ENCODE data around the gene TMEM181.

TMEM181 gene

GRCh38 chr6:158660333-158660754 lies 100.5 kb downstream of the TMEM181 start:
- Histone ChIP-seq H3K9me2 (replicated peaks; ENCODE audit: insufficient read depth, low read length) (no peaks in the 10 kb centered on the region), H3K4me3 (ENCODE audit: low read length) (no peak overlapping the region), H3F3A (ENCODE audit: insufficient read depth, low read length) (no peaks in the 10 kb centered on the region), H3K4me2 (ENCODE audit: low read depth, low read length) (no peak overlapping the region), H3K27ac (ENCODE audit: low read length) (no peak overlapping the region), H3K9ac (ENCODE audit: low read length) (no peak overlapping the region), H2AFZ (ENCODE audit: low read length) (no peak overlapping the region), H3K9me3 (replicated peaks; ENCODE audit: insufficient read depth, low read length) (no peaks in the 10 kb centered on the region), H3K36me3 (replicated peaks; ENCODE audit: insufficient read depth, low read length) (no peaks in the 10 kb centered on the region), H3K27me3 (replicated peaks; ENCODE audit: insufficient read depth, low read length) (no peaks in the 10 kb centered on the region), H4K20me1 (ENCODE audit: insufficient read depth, low read length) (no peaks in the 10 kb centered on the region), H3K4me1 (ENCODE audit: low read length) (no peaks in the 10 kb centered on the region), H3K79me2 (ENCODE audit: low read length) (no peaks in the 10 kb centered on the region)
- TF ChIP-seq EZH2 (optimal IDR thresholded peaks at IDR 0.05; ENCODE audit: low read depth, low read length): no peak
- peak; percentile 53 for TF ChIP-seq CTCF (IDR thresholded peaks at IDR 0.05; ENCODE audit: low read length)
- DNase-seq: peak; percentile 49

- Histone ChIP-seq H3F3A (ENCODE audit: insufficient read depth, low read length) (no peaks in the 10 kb centered on the region), H3K36me3 (replicated peaks; ENCODE audit: insufficient read depth, low read length) (no peaks in the 10 kb centered on the region), H3K79me2 (ENCODE audit: low read length) (no peaks in the 10 kb centered on the region), H3K4me1 (ENCODE audit: low read length) (no peaks in the 10 kb centered on the region), H3K4me2 (ENCODE audit: low read depth, low read length) (no peak overlapping the region), H3K9ac (ENCODE audit: low read length) (no peak overlapping the region), H2AFZ (ENCODE audit: low read length) (no peak overlapping the region), H3K4me3 (ENCODE audit: low read length) (no peak overlapping the region), H4K20me1 (ENCODE audit: insufficient read depth, low read length) (no peaks in the 10 kb centered on the region), H3K9me2 (replicated peaks; ENCODE audit: insufficient read depth, low read length) (no peaks in the 10 kb centered on the region), H3K27me3 (replicated peaks; ENCODE audit: insufficient read depth, low read length) (no peaks in the 10 kb centered on the region), H3K9me3 (replicated peaks; ENCODE audit: insufficient read depth, low read length) (no peaks in the 10 kb centered on the region), H3K27ac (ENCODE audit: low read length) (no peak overlapping the region)
- TF ChIP-seq EZH2phosphoT487 (IDR thresholded peaks at IDR 0.05; ENCODE audit: low read length) (no peak), EZH2 (optimal IDR thresholded peaks at IDR 0.05; ENCODE audit: low read depth, low read length) (no peak), CTCF (IDR thresholded peaks at IDR 0.05; ENCODE audit: low read length) (no peak)
- no peak for DNase-seq
Observed at GRCh38 chr6:158661156-158661685, 101.3 kb downstream of the TMEM181 start.

- no peak overlapping the region for H3K4me3 ChIP-seq (ENCODE audit: low read length)
- H3K27ac ChIP-seq (ENCODE audit: low read length): no peak overlapping the region
- no peaks in the 10 kb centered on the region for H3K27me3 ChIP-seq (replicated peaks; ENCODE audit: insufficient read depth, low read length)
- no peaks in the 10 kb centered on the region for H3K4me1 ChIP-seq (ENCODE audit: low read length)
- no peak for TF ChIP-seq EZH2phosphoT487 (IDR thresholded peaks at IDR 0.05; ENCODE audit: low read length)
- no peak for TF ChIP-seq CTCF (IDR thresholded peaks at IDR 0.05; ENCODE audit: low read length)
- no peak for TF ChIP-seq EZH2 (optimal IDR thresholded peaks at IDR 0.05; ENCODE audit: low read depth, low read length)
- H3K36me3 ChIP-seq (replicated peaks; ENCODE audit: insufficient read depth, low read length): no peaks in the 10 kb centered on the region
- H3F3A ChIP-seq (ENCODE audit: insufficient read depth, low read length): no peaks in the 10 kb centered on the region
- no peak overlapping the region for H2AFZ ChIP-seq (ENCODE audit: low read length)
- no peak overlapping the region for H3K4me2 ChIP-seq (ENCODE audit: low read depth, low read length)
- no peak overlapping the region for H3K9ac ChIP-seq (ENCODE audit: low read length)
- no peak for DNase-seq
- H3K9me2 ChIP-seq (replicated peaks; ENCODE audit: insufficient read depth, low read length): no peaks in the 10 kb centered on the region
- H3K79me2 ChIP-seq (ENCODE audit: low read length): no peaks in the 10 kb centered on the region
- no peaks in the 10 kb centered on the region for H3K9me3 ChIP-seq (replicated peaks; ENCODE audit: insufficient read depth, low read length)
- no peaks in the 10 kb centered on the region for H4K20me1 ChIP-seq (ENCODE audit: insufficient read depth, low read length)
Observed at GRCh38 chr6:158662607-158662953, 102.7 kb downstream of the TMEM181 start.

Data from MM.1S (cell line).